A673 (cell line): ENCODE results near the gene STARD13. TPM values are rescaled to one million over a fixed set of nuclear protein-coding genes. Genes with fewer than 3 reads are reported as not detected.

Experiments used
- BruUV-seq: library from RNA; stranded (reverse); fragments of 400-500 nt; replicated peaks from 2 replicates; lab custom pipeline; 2021; lab: Mats Ljungman, UMichigan
- CTCF ChIA-PET: fragments of 300-600 bp; sonication (Branson Sonifier 250); formaldehyde crosslinking; loops from one replicate; lab custom pipeline; 2022; ENCODE audit warnings: antibody characterized with exemption; lab: Charles Lee
- POLR2A ChIA-PET: fragments of 300-600 bp; sonication (Branson Sonifier 250); formaldehyde crosslinking; loops from one replicate; lab custom pipeline; 2022; ENCODE audit warnings: antibody characterized with exemption; ENCODE audit not compliant: low non-redundant PET; lab: Charles Lee
- DNase-seq: peaks from one replicate; pipeline ENCODE4 v3.0.0-alpha.2; 2015; ENCODE audit warnings: low spot score
- H3K27ac ChIP-seq: fragments of 200-600 bp; sonication (generic); 2 replicates; pipeline ENCODE4 v1.5.1; 2016; ENCODE audit warnings: mixed run types, low read depth, mild to moderate bottlenecking, mixed read lengths, antibody characterized with exemption, low read length; ENCODE audit not compliant: poor library complexity, severe bottlenecking
- H3K27me3 ChIP-seq: fragments of 200-600 bp; sonication (generic); replicated peaks from 2 replicates; pipeline ENCODE4 v1.6.1; 2017; ENCODE audit warnings: mixed run types, low read depth, mild to moderate bottlenecking, mixed read lengths, antibody characterized with exemption, low read length; ENCODE audit not compliant: insufficient read depth, poor library complexity
- H3K36me3 ChIP-seq: fragments of 200-600 bp; sonication (generic); 2 replicates; pipeline ENCODE4 v1.6.1; 2016; ENCODE audit warnings: mixed run types, mild to moderate bottlenecking, mixed read lengths, antibody characterized with exemption, low read length; ENCODE audit not compliant: insufficient read depth, poor library complexity, severe bottlenecking
- H3K4me1 ChIP-seq: fragments of 200-600 bp; sonication (generic); 2 replicates; pipeline ENCODE4 v1.6.1; 2017; ENCODE audit warnings: mixed run types, mild to moderate bottlenecking, mixed read lengths, antibody characterized with exemption, low read length; ENCODE audit not compliant: insufficient read depth, poor library complexity, severe bottlenecking
- H3K4me3 ChIP-seq: fragments of 200-600 bp; sonication (generic); 2 replicates; pipeline ENCODE4 v1.5.1; 2016; ENCODE audit warnings: low read depth, mixed run types, mild to moderate bottlenecking, mixed read lengths, low read length; ENCODE audit not compliant: poor library complexity, severe bottlenecking
- H3K9me3 ChIP-seq: fragments of 200-600 bp; sonication (generic); 2 replicates; pipeline ENCODE4 v1.6.1; 2016; ENCODE audit warnings: mixed run types, low read depth, mild to moderate bottlenecking, mixed read lengths, antibody characterized with exemption, low read length; ENCODE audit not compliant: poor library complexity, severe bottlenecking
- intact Hi-C: fragments of 100-400 bp; cut with micrococcal nuclease; formaldehyde crosslinking; loops from one replicate; pipeline ENCODE4 v1.10.0; 2022; ENCODE audit not compliant: unreplicated experiment
- total RNA-seq: library from RNA; stranded (reverse); gene quantifications from 2 replicates; pipeline ENCODE4 v1.2.3, GENCODE V29; 2021
- TF ChIP-seq, protein P1 (sequence below): fragments of 300-800, 200-600 bp; sonication (generic); conservative IDR thresholded peaks from 2 replicates; pipeline ENCODE4 v1.5.1; 2017; ENCODE audit warnings: low read depth, mild to moderate bottlenecking, antibody characterized with exemption, low read length, moderate library complexity, mixed read lengths

Gene STARD13
- total RNA-seq, 1 experiment from 2014 or later = 45.7 TPM

- Histone ChIP-seq H3K4me1 (peaks cover 17% of the 10 kb centered on the region), H3K27ac (no peak overlapping the region), H3K27me3 (no peaks in the 10 kb centered on the region), H3K36me3 (no peaks in the 10 kb centered on the region), H3K9me3 (no peaks in the 10 kb centered on the region), H3K4me3 (no peak overlapping the region)
- ChIA-PET POLR2A (interaction anchor here (0.6 kb wide), 1 partner anchor 220 kb away, joined by 3 read pairs; no protein-coding TSS in a partner anchor), CTCF (interaction anchor here (0.6 kb wide), 1 partner anchor 385 kb away, joined by 4 read pairs; no protein-coding TSS in a partner anchor)
- TF ChIP-seq, protein P1, sequence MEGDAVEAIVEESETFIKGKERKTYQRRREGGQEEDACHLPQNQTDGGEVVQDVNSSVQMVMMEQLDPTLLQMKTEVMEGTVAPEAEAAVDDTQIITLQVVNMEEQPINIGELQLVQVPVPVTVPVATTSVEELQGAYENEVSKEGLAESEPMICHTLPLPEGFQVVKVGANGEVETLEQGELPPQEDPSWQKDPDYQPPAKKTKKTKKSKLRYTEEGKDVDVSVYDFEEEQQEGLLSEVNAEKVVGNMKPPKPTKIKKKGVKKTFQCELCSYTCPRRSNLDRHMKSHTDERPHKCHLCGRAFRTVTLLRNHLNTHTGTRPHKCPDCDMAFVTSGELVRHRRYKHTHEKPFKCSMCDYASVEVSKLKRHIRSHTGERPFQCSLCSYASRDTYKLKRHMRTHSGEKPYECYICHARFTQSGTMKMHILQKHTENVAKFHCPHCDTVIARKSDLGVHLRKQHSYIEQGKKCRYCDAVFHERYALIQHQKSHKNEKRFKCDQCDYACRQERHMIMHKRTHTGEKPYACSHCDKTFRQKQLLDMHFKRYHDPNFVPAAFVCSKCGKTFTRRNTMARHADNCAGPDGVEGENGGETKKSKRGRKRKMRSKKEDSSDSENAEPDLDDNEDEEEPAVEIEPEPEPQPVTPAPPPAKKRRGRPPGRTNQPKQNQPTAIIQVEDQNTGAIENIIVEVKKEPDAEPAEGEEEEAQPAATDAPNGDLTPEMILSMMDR = no peak
- DNase-seq = no peak
- BruUV-seq = no TSS peak
- intact Hi-C loops = no loop called here
These were observed 232.0 kb downstream of the STARD13 start for GRCh38 chr13:33053397-33054066.
